HFF-Myc (cell line): ENCODE results near the gene SPRED2.
"Not testable (repeated sequence)": the region's sequence is repeated elsewhere in the genome, so short reads cannot be mapped to it uniquely, and the experiment has no call there.

Experiments used
- DNase-seq: peaks from one replicate; pipeline ENCODE4 v3.0.0-alpha.2; 2011; ENCODE audit warnings: low read depth; ENCODE audit errors: extremely low read depth
- H3K4me3 ChIP-seq: replicated peaks from 2 replicates; pipeline ENCODE4 v1.5.1; 2011; ENCODE audit warnings: low read depth, mild to moderate bottlenecking, control low read depth, low read length
- TF ChIP-seq, protein P1 (sequence below): IDR thresholded peaks from 2 replicates; pipeline ENCODE4 v1.5.1; 2012; ENCODE audit warnings: mild to moderate bottlenecking, low read depth, low read length, control low read depth; ENCODE audit errors: missing control alignments

Gene SPRED2

DNA sequence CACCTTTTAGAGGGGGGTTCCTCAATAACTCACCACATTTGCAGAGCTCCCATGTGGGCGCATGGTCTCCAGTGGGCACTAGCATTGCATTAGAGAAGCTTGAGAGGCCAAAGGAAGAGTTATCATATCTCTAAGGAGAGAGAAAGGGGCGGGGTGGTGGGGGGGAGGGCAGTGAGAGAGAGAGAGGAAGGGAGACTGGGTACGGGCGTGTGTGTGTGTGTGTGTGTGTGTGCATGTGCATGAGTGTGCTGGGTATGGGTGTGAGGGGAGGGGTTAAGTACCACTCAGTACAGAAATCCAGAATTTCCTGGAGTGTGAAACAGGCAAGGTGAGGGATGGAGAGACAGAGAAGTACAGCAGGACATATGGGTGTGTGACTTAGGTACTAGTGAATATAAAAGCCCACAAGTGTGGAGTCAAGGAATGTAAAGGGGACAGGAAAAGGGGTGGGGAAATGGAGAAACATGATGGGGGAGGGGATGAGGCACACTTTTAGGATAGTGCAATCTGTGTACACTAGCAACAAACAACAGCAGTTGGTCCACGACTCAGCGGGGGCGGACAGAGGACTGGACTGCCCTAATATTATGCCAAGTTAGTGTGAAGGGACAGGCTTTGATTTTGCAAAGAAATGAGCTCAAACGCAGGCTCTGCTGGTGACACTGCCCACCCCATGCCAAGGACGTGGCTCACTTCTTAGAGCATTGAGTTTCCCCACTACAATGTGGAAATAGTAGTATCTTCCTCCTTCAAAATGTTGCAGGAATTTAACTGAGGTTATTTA lies 91.3 kb downstream of the SPRED2 start:
- TF ChIP-seq, protein P1, sequence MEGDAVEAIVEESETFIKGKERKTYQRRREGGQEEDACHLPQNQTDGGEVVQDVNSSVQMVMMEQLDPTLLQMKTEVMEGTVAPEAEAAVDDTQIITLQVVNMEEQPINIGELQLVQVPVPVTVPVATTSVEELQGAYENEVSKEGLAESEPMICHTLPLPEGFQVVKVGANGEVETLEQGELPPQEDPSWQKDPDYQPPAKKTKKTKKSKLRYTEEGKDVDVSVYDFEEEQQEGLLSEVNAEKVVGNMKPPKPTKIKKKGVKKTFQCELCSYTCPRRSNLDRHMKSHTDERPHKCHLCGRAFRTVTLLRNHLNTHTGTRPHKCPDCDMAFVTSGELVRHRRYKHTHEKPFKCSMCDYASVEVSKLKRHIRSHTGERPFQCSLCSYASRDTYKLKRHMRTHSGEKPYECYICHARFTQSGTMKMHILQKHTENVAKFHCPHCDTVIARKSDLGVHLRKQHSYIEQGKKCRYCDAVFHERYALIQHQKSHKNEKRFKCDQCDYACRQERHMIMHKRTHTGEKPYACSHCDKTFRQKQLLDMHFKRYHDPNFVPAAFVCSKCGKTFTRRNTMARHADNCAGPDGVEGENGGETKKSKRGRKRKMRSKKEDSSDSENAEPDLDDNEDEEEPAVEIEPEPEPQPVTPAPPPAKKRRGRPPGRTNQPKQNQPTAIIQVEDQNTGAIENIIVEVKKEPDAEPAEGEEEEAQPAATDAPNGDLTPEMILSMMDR = no peak
- DNase-seq = no peak

DNA sequence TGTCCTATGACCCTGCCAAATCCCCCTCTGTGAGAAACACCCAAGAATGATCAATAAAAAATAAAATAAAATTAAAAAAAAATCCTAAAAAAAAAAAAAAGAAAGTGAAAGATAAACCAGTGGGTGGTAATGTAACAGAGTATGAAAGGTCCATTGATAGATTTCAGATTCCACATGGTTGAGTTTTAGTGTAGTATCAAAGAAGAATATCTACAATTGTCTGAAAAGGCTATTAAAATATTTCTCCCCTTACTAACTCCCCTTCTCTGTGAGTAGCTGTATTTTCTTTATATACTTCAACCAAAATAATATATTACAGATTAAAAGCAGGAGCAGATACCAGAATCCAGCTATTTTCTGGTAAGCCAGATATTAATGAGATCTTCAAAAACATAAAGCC lies 92.8 kb downstream of the SPRED2 start:
- H3K4me3 ChIP-seq = no peak overlapping the region
- TF ChIP-seq, protein P1 = no peak
- no peak for DNase-seq

More for the DNA sequence above, 91.3 kb downstream of the SPRED2 start:
- no peak overlapping the region for H3K4me3 ChIP-seq

DNA sequence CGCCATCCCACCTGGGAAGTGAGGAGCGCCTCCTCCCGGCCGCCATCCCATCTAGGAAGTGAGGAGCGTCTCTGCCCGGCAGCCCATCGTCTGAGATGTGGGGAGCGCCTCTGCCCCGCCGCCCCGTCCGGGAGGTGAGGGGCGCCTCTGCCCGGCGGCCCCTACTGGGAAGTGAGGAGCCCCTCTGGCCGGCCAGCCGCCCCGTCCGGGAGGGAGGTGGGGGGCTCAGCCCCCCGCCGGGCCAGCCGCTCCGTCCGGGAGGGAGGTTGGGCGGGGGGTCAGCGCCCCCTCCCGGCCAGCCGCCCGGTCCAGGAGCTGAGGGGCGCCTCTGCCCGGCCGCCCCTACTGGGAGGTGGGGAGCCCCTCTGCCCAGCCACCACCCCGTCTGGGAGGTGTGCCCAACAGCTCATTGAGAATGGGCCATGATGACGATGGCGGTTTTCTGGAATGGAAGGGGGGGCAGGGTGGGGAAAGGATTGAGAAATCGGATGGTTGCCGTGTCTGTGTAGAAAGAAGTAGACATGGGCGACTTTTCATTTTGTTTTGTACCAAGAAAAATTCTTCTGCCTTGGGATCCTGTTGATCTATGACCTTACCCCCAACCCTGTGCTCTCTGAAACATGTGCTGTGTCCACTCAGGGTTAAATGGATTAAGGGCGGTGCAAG lies 93.4 kb downstream of the SPRED2 start:
- not testable (repeated sequence) for H3K4me3 ChIP-seq, DNase-seq

DNA sequence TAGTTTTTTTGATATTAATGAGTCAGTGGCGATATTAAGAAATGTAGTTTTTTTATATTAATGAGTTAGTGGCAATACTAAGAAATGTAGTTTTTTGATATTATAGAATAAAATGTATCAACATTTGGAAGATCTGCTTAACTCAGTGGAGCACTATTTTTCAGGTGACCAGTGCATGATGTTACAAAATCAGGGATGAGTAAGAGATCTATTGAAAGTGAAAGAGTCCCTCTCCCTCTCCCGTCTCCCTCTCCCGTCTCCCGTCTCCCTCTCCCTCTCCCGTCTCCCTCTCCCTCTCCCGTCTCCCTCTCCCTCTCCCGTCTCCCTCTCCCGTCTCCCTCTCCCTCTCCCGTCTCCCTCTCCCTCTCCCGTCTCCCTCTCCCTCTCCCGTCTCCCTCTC lies 94.5 kb downstream of the SPRED2 start:
- DNase-seq, H3K4me3 ChIP-seq: not testable (repeated sequence)

DNA sequence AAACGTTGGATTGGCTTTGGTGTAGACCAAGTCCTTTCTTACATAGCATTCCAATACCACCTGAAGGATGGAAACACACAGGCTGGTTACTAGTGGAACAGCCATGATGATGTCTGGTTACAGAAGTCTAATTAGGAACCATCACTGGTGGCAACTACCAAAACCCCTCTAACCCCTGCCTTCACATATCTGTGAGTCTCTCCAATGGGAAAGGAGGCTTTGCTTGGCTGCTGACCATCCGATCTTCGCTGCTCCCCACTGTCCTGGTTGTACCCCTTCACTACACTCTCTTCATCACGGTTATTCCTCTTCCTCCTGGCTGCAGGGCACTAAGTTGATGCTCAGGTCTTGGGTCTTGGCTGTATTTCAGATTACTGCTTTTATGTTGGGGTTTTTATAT lies 97.7 kb downstream of the SPRED2 start:
- TF ChIP-seq, protein P1 = no peak
- no peak for DNase-seq
- no peak overlapping the region for H3K4me3 ChIP-seq

DNA sequence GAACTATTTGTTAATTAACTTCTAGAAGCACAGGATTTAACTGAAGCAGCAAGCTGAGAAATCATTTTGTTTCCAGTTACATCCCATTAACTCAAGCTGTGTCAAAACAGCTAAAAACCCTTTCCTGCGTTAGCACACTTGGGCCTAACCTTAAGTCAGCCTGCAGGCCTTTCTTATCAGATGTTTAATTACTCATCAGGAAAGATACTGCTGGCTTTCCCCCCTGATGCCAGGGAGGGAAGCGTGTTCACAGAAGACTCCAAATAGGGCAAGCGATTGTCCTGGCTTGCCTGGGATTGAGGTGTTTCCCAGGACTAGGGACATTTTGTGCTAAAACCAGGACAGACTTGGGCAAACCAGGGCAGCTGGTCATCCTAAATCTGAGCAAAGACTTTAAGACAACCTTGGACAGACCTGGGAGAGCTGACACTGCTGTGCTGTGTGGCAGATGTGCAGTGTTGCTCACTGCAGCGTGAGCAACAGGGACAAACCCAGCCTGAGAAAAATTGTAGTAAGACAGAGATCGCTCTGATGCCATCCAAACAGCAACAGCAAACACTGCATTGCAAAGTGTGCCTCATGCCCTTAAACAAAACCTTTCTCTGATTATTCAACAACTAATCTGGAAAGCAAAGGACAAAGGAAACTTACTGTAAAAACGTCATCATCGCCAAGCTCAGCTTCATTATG lies 100.9 kb downstream of the SPRED2 start:
- H3K4me3 ChIP-seq = no peak overlapping the region
- DNase-seq = no peak
- TF ChIP-seq, protein P1 = no peak

DNA sequence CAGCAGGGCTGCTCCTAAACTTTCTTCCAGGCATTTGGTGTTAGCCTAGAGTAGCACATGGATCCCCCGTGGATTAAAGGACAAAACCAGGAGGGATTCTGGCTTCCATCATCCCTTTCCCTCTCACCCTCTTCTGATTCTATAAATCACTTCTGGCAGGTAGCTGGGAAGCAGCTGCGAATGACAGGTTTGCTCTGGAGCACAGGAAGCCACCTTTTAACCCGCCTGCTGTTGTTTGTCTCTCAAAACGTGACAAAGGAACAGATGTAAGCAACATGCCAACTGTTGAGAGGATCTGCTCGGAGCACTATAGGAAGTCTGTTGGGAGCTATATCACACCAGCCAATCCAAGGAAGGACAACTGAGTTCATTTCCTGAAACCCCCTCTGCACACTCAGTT lies 102.9 kb downstream of the SPRED2 start:
- DNase-seq = no peak
- TF ChIP-seq, protein P1 = no peak

More for the DNA sequence above, 102.9 kb downstream of the SPRED2 start:
- H3K4me3 ChIP-seq = no peak overlapping the region
